Heart left ventricle (tissue), 13 donors: ENCODE results near the gene CPNE6.

Source experiments
- CTCF ChIP-seq, 12 donors: fragments of 200-600 bp; sonication (generic) in 4 of 12; IDR thresholded peaks; one replicate each; pipeline versions ENCODE4 v1.5.0 to v1.8.0; 2018 to 2022; ENCODE audit warnings: antibody characterized with exemption in 12 of 12, mild to moderate bottlenecking in 5 of 12
- POLR2A ChIP-seq, 2 donors: fragments of 450-650 bp; IDR thresholded peaks; one replicate each; pipeline ENCODE4 v1.6.1; 2017; ENCODE audit warnings: antibody characterized with exemption in 2 of 2, mild to moderate bottlenecking in 2 of 2, moderate library complexity in 2 of 2
- donor health status: ischemic (EF 13 %, LVEDD 7.1; RV severe dilation, severe dysfunction).
- donor health status: DM: no; HTN: yes; CAD: no.
- donor health status: DM: no; HTN: no; CAD: no.
- donor health status: ischemic (EF 25% LVEDD 6.9; RV normal size, moderate dysfunction).
- donor health status: ischemic (EF 25% LVEDD 5.7; RV mildly dilated, moderate dysfunction).
- donor health status: ischemic (EF 35%, LVEDD 5.7; RV mildly dilated, moderate dysfunction).
- donor health status: nonischemic (EF 11% LVEDD 7.7; RV severe dilation, severe dysfunction).
- donor health status: DM: yes; HTN: yes; CAD: no.
- donor health status: PGD.
- donor health status: ischemic (EF 29% LVEDD 5.4; RV normal size, mild dysfunction).
- donor health status: nonischemic (EF 23%, LVEDD 6.1; RV moderate dilation, normal function).

- no peak for TF ChIP-seq CTCF (IDR thresholded peaks at IDR 0.05)
- TF ChIP-seq POLR2A (IDR thresholded peaks at IDR 0.05) = no peak
Measured at GRCh38 chr14:24067133-24068082, 4.0 kb upstream of the CPNE6 start.
